DOHH2 (cell line): ENCODE data around the gene NT5DC3.

ENCODE experiments used
- H3F3A ChIP-seq: fragments of 200-600 bp; sonication (generic), shearing (Covaris generic); 2 replicates; pipeline ENCODE4 v1.6.0; 2016; ENCODE audit warnings: antibody characterized with exemption, mild to moderate bottlenecking; ENCODE audit not compliant: control insufficient read depth, insufficient read depth
- H3K27ac ChIP-seq: fragments of 200-600 bp; sonication (generic); 2 replicates; pipeline ENCODE4 v1.5.1; 2014; ENCODE audit warnings: low read depth, mild to moderate bottlenecking, low read length, moderate library complexity
- H3K27me3 ChIP-seq: fragments of 200-600 bp; sonication (generic); 2 replicates; pipeline ENCODE4 v1.6.1; 2014; ENCODE audit warnings: mild to moderate bottlenecking, low read length, mixed read lengths; ENCODE audit not compliant: control insufficient read depth
- H3K36me3 ChIP-seq: fragments of 200-600 bp; sonication (generic); 2 replicates; pipeline ENCODE4 v1.6.1; 2014; ENCODE audit warnings: mild to moderate bottlenecking, low read length, moderate library complexity, mixed read lengths; ENCODE audit not compliant: control insufficient read depth
- H3K4me1 ChIP-seq: fragments of 200-600 bp; sonication (generic); 2 replicates; pipeline ENCODE4 v1.6.1; 2014; ENCODE audit warnings: mild to moderate bottlenecking, low read length, mixed read lengths; ENCODE audit not compliant: control insufficient read depth
- H3K4me2 ChIP-seq: fragments of 200-600 bp; sonication (generic); 2 replicates; pipeline ENCODE4 v1.6.0; 2014; ENCODE audit warnings: mild to moderate bottlenecking, low read length, moderate library complexity
- H3K4me3 ChIP-seq: fragments of 200-600 bp; sonication (generic); 2 replicates; pipeline ENCODE4 v1.5.1; 2014; ENCODE audit warnings: mild to moderate bottlenecking, low read length, mixed read lengths
- H3K79me2 ChIP-seq: fragments of 200-600 bp; sonication (generic); 2 replicates; pipeline ENCODE4 v1.6.1; 2014; ENCODE audit warnings: mild to moderate bottlenecking, low read length, mixed read lengths; ENCODE audit not compliant: control insufficient read depth
- H3K9me2 ChIP-seq: fragments of 200-600 bp; sonication (generic); replicated peaks from 2 replicates; pipeline ENCODE4 v1.6.1; 2014; ENCODE audit warnings: mild to moderate bottlenecking, low read length, mixed read lengths; ENCODE audit not compliant: control insufficient read depth
- H3K9me3 ChIP-seq: fragments of 200-600 bp; sonication (generic); 2 replicates; pipeline ENCODE4 v1.6.1; 2014; ENCODE audit warnings: antibody characterized with exemption, low read length, mixed read lengths; ENCODE audit not compliant: control insufficient read depth, insufficient read depth
- H4K20me1 ChIP-seq: fragments of 200-600 bp; sonication (generic); 2 replicates; pipeline ENCODE4 v1.6.0; 2014; ENCODE audit warnings: low read depth, mild to moderate bottlenecking, antibody characterized with exemption, low read length, moderate library complexity; ENCODE audit not compliant: control insufficient read depth, insufficient read depth
- EZH2phosphoT487 ChIP-seq: fragments of 200-600 bp; sonication (generic); IDR thresholded peaks from 2 replicates; pipeline ENCODE4 v1.6.1; 2017; ENCODE audit warnings: borderline replicate concordance, mild to moderate bottlenecking, antibody characterized with exemption, low read length, moderate library complexity, mixed read lengths
- TF ChIP-seq, protein P1 (sequence below): fragments of 200-600 bp; sonication (generic); IDR thresholded peaks from one replicate; pipeline ENCODE4 v1.5.1; 2014; ENCODE audit warnings: antibody characterized with exemption, mild to moderate bottlenecking, low read depth, low read length; ENCODE audit not compliant: poor library complexity, severe bottlenecking

The NT5DC3 gene

DNA sequence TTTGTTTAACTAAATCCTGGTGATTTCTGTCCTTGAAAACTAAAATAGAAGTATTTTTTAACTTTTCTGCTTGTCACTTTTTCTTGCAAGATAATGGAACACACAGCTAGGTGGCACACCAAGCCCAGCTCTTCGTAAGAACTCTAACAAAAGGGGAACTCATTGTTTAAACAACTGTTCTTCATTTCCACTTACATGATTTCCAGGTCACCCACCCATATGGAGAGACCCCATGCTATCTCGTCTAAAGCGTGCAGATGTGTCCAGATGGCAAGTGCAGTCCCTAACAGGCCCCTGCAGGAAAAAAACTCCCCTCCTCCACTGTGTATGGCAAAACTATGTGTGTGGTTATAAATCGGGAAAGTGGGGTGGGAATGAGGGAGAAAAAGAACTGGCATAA is 43.3 kb upstream of the NT5DC3 start:
- Histone ChIP-seq H3K9me3 (no peaks in the 10 kb centered on the region), H3K4me2 (no peak overlapping the region), H3K4me3 (no peak overlapping the region), H3K4me1 (peaks cover 13% of the 10 kb centered on the region), H3K79me2 (no peaks in the 10 kb centered on the region), H3F3A (no peaks in the 10 kb centered on the region), H3K27ac (no peak overlapping the region), H3K36me3 (no peaks in the 10 kb centered on the region), H3K27me3 (peaks cover 4% of the 10 kb centered on the region), H4K20me1 (no peaks in the 10 kb centered on the region), H3K9me2 (no peaks in the 10 kb centered on the region)
- no peak for TF ChIP-seq EZH2phosphoT487
- TF ChIP-seq, protein P1, sequence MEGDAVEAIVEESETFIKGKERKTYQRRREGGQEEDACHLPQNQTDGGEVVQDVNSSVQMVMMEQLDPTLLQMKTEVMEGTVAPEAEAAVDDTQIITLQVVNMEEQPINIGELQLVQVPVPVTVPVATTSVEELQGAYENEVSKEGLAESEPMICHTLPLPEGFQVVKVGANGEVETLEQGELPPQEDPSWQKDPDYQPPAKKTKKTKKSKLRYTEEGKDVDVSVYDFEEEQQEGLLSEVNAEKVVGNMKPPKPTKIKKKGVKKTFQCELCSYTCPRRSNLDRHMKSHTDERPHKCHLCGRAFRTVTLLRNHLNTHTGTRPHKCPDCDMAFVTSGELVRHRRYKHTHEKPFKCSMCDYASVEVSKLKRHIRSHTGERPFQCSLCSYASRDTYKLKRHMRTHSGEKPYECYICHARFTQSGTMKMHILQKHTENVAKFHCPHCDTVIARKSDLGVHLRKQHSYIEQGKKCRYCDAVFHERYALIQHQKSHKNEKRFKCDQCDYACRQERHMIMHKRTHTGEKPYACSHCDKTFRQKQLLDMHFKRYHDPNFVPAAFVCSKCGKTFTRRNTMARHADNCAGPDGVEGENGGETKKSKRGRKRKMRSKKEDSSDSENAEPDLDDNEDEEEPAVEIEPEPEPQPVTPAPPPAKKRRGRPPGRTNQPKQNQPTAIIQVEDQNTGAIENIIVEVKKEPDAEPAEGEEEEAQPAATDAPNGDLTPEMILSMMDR: peak; percentile 36

DNA sequence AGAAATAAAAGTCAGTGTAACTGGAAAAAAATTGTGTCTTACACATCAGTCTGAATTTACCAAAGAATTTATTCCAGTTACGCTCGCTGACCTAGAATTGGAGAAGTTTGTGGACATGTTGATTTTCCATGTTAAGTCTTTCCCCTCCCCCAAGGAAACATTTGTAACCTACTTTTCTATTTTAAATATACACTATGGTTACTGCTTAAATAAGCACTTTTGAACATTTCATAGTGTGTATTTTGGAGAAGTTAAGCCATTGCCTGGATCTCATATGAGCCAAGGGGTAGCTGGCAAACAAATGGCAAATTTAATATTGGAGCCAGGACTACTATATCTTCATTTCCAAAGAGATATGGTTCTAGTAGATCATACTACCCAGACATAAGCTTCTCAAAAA is 42.9 kb upstream of the NT5DC3 start:
- Histone ChIP-seq H3K36me3 (no peaks in the 10 kb centered on the region), H3K9me2 (no peaks in the 10 kb centered on the region), H3K79me2 (no peaks in the 10 kb centered on the region), H3K27me3 (peaks cover 4% of the 10 kb centered on the region), H3K4me3 (no peak overlapping the region), H3K4me2 (no peak overlapping the region), H3K4me1 (peaks cover 13% of the 10 kb centered on the region), H4K20me1 (no peaks in the 10 kb centered on the region), H3K27ac (no peak overlapping the region), H3F3A (no peaks in the 10 kb centered on the region), H3K9me3 (no peaks in the 10 kb centered on the region)
- no peak for TF ChIP-seq EZH2phosphoT487
- TF ChIP-seq, protein P1: no peak

DNA sequence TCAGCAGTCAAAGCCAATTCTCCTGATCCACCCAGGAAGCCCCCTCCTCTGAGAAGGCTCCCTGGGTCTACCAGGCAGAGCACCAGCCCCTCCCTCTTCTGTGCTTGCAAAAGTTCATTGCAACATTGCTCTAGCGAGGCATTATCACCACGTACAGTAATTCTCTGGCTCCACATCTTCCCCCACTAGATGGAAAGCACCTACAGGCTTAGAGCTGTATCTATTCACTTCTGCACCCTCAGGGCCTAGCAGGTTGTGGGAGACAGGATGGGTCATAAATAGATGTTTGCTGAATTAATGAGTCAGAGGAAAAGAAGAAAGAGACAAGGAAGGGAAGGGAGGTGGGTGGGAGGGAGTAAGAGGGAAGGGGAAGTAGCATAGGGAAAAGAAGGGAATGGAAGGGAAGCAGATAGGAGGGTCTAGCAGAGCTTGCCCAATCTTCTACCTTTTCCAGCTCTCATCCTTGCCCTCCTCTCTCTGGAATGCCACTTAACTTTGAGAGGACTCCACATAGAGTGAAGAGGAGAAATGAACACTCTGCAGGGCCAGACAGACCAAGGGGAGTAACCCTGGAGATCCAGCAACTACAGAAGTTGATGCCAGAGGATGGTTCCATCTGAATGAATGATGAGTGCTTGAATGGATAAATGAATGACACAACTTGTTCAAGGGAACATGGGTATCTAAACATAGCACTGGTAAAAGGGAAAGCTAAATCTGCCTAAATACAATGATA is 42.0 kb upstream of the NT5DC3 start:
- Histone ChIP-seq H3K27me3 (peaks cover 8% of the 10 kb centered on the region), H3K27ac (no peak overlapping the region), H3K9me2 (no peaks in the 10 kb centered on the region), H3K36me3 (no peaks in the 10 kb centered on the region), H3K4me3 (no peak overlapping the region), H3F3A (no peaks in the 10 kb centered on the region), H3K9me3 (no peaks in the 10 kb centered on the region), H3K79me2 (no peaks in the 10 kb centered on the region), H3K4me2 (no peak overlapping the region), H3K4me1 (peaks cover 13% of the 10 kb centered on the region), H4K20me1 (no peaks in the 10 kb centered on the region)
- TF ChIP-seq EZH2phosphoT487: no peak
- TF ChIP-seq, protein P1: no peak
